Stimulated activated CD4-positive, alpha-beta T cell treated with anti-CD3 and anti-CD28 coated beads, Interleukin-1b, Interleukin-23, amount 100 ng/mL, for 48 hours (primary cell): ENCODE data around the gene BBIP1.
A peak's percentile ranks its signal among the peaks of the same experiment; 100 is the strongest.

Source experiments
- DNase-seq: peaks from one replicate; pipeline ENCODE4 v3.0.0-alpha.2; 2020

BBIP1 gene

GRCh38 chr10:110861930-110862649 lies 56.9 kb downstream of the BBIP1 start:
- no peak for DNase-seq

- DNase-seq: no peak
These were observed 57.5 kb downstream of the BBIP1 start for GRCh38 chr10:110861476-110861875.

- DNase-seq: no peak
These were observed 58.3 kb downstream of the BBIP1 start for GRCh38 chr10:110860576-110861241.

GRCh38 chr10:110859973-110860376 lies 59.0 kb downstream of the BBIP1 start:
- no peak for DNase-seq

- no peak for DNase-seq
These were observed 59.6 kb downstream of the BBIP1 start for GRCh38 chr10:110859206-110859972.

- no peak for DNase-seq
These were observed 60.6 kb downstream of the BBIP1 start for GRCh38 chr10:110858297-110858934.

GRCh38 chr10:110857265-110858171 lies 61.5 kb downstream of the BBIP1 start:
- DNase-seq: peak; percentile 38

GRCh38 chr10:110853921-110854605 lies 64.9 kb downstream of the BBIP1 start:
- DNase-seq: no peak

- DNase-seq: no peak
These were observed 66.0 kb downstream of the BBIP1 start for GRCh38 chr10:110852947-110853346.

GRCh38 chr10:110852255-110852896 lies 66.6 kb downstream of the BBIP1 start:
- DNase-seq: peak; percentile 54

- DNase-seq: no peak
These were observed 67.9 kb downstream of the BBIP1 start for GRCh38 chr10:110851020-110851612.

- no peak for DNase-seq
These were observed 68.9 kb downstream of the BBIP1 start for GRCh38 chr10:110850099-110850498.
